Activated CD4-positive, alpha-beta T cell treated with anti-CD3 and anti-CD28 coated beads for 48 hours (primary cell): ENCODE results near the gene CACNA1F.

Experiments used
- DNase-seq: peaks from one replicate; pipeline ENCODE4 v3.0.0-alpha.2; 2020

The CACNA1F gene

GRCh38 chrX:49172280-49172780 is 60.8 kb downstream of the CACNA1F start:
- peak; percentile 80 for DNase-seq

GRCh38 chrX:49171752-49172279 is 61.3 kb downstream of the CACNA1F start, which contains the start of gene PLP2:
Gene PLP2 (plus strand): TSS chrX:49171898. CDS start chrX:49172001, 103 bp downstream.
- peak; percentile 82 for DNase-seq

- no peak for DNase-seq
Observed at GRCh38 chrX:49167740-49168108, 65.4 kb downstream of the CACNA1F start.

DNA sequence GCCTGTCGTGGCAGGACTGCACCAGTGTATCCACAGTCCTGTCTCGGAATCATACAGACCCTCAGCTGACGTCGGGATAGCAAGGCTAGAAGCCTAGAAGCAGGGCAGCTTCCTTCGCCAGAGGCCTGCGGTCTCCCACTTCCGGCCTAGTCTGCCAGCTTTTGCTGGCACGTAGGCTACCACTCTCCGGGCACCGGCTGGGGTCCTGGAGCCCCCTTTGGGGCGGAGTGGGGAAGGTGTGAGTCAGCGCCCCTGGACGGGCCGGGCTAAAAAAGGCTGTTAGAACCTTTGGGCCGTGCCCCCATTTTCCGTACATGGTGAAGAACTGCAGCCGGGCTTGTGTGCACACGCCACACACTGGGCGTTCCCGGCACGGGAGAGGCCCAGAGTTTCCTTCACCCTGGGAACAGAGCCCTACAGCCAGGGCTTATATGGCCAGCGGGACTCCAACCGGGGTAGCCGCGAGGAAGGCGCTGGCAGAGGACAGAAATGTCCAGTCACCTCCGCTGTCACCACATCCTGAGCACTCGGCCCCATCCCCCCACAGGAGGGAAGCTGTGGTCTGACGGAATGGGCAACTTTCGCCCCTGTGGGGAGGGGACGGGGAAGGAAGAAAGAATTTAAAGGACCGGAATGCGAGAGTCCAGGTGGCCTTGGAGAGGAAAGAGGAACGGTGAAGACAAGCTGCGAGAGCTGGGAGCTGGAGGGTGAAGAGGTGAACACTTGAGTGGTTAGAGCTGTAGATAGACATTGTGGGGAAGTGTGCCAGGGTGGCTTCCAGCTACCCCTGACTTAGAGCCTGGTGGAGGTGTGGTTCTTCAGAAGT is 66.0 kb downstream of the CACNA1F start:
- peak; percentile 75 for DNase-seq

GRCh38 chrX:49165901-49166881 is 66.9 kb downstream of the CACNA1F start:
- DNase-seq = peak; percentile 84

DNA sequence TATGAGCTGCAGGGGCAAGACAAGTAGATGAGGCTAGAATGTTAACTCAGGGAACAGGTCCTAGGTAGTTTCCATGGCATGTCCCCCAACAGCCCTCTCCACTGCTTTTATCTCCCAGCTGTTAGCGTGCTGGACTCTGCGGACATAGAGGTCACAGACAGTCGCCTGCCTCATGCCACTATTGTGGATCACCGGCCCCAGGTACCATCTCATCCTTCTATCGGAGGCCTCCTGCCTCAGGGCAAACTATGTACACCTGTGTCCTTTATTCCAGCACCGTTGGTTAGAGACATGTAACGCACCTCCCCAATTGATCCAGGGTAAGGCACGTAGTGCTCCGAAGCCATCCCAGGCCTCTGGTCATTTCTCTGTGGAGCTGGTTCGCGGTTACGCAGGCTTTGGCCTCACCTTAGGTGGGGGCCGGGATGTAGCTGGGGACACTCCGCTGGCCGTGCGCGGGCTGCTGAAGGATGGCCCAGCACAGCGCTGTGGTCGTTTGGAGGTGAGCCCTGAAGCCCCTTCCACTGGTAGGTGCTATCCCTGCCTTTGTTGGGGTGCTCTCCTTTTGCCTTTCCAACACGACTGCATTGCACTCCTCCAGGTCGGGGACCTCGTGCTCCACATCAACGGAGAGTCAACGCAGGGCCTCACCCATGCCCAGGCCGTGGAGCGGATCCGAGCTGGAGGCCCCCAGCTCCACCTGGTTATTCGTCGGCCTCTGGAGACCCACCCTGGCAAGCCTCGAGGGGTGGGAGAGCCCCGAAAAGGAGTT is 68.4 kb downstream of the CACNA1F start:
- no peak for DNase-seq

DNA sequence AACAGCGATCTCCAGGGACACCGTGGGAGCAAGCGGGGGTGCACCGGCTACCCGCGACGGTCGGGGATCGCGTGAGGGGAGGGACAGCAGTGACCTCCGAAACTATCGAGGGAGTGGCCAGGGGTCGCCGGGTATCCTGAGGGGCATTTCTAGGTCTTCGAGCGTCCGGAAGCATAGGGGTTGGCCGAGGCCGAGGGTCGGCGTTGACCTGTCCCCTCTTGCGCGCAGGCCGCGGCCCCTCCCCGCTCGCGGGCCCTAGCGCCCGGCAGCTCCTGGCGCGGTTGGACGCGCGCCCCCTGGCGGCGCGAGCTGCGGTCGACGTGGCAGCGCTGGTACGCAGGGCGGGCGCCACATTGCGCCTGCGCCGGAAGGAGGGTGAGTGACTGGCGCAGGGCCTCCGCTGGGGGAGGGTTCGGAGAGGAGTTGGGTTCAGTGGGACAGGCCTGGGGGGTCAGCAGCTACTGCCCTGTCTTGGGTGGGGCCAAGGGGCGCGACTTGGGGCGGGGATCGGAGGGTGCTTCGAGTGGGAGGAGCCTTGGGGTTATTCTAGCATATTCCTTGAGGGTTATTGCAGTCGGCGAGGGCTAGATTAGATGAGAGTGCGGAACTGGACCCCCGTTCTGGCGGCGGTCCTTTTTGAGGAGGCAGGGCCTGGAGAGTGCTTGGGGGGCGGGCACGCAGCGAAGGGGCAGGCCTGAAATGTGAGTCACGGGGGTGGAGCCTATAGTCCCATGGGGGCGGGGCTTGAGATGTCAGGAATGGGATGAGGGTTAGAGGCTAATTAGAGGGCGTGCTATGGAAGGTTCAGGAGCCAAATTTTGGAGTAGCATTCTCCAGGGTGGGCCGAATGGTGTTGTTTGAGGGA is 69.4 kb downstream of the CACNA1F start:
- peak; percentile 84 for DNase-seq

GRCh38 chrX:49162620-49163019 is 70.5 kb downstream of the CACNA1F start, which contains the start of gene MAGIX:
Gene MAGIX (plus strand): TSS chrX:49162758. CDS start chrX:49162890, 132 bp downstream.
- no peak for DNase-seq

DNA sequence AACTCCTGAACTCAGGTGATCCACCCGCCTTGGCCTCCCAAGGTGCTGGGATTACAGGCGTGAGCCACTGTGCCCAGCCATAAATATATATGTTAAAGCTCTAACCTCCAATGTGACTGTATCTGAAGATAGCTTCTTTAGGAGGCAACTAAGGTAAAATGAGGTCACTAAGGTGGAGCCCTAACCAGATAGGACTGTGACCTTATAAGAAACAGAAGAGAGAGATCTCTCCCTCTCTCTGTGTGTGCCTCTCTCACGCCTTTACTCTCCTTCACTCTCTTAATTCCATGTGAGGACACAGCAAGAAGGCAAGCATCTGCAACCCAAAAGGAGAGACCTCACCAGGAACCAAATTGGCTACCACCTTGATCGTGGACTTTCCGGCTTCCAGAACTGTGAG is 71.5 kb downstream of the CACNA1F start:
- DNase-seq = no peak

GRCh38 chrX:49160908-49161307 is 72.2 kb downstream of the CACNA1F start:
- no peak for DNase-seq

DNA sequence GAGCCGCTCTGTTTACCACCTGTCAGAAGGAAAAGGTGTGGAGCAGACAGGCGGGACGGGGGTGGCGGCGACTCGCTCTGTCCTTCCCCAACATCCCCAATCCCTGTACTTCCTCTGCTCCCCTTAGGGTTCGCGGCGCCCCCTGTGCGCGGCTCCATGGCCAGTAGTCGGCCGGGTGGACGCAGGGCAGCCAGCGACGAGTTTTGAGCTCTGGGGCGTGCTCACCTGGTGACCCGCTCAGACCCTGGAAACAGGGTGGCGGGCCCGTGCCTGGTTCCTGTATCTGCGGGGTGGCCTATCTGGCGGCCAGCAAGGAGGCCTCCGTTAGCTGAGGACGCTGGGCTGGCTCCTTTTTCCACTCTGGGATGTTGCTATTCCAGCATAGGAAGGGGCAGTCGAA is 75.9 kb downstream of the CACNA1F start:
- no peak for DNase-seq

DNA sequence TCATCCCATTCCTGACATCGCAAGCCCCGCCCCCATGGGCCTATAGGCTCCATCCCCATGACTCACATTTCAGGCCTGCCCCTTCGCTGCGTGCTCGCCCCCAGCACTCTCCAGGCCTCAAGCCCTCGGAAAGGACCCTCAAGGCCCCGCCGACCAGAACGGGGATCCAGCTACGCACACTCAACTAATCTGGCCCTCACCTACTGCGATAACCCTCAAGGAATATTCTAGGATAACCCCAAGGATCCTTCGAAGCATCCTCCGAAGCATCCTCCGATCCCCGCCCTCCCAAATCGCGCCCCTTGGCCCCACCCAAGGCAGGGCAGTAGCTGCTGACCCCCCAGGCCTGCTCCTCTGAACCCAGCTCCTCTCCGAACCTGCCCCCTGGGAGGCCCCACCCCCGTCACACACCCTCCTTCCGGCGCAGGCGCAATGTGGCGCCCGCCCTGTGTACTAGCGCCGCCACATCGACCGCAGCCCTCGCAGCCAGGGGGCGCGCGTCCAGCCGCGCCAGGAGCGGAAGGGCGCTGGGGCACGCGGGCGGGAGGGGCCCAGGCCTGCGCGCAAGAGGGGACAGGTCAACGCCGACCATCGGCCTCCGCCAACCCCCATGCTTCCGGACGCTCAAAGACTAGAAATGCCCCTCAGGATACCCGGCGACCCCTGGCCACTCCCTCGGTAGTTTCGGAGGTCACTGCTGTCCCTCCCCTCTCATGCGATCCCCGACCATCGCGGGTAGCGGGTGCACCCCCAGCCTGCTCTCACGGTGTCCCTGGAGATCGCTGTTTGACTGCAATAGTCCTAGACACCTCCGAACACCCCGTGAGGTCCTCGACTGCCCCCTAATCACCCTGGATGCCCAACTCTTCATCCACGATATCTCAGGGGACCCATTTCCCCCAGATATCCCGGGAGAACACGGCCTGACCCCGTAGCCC is 77.0 kb downstream of the CACNA1F start:
- peak; percentile 87 for DNase-seq

DNA sequence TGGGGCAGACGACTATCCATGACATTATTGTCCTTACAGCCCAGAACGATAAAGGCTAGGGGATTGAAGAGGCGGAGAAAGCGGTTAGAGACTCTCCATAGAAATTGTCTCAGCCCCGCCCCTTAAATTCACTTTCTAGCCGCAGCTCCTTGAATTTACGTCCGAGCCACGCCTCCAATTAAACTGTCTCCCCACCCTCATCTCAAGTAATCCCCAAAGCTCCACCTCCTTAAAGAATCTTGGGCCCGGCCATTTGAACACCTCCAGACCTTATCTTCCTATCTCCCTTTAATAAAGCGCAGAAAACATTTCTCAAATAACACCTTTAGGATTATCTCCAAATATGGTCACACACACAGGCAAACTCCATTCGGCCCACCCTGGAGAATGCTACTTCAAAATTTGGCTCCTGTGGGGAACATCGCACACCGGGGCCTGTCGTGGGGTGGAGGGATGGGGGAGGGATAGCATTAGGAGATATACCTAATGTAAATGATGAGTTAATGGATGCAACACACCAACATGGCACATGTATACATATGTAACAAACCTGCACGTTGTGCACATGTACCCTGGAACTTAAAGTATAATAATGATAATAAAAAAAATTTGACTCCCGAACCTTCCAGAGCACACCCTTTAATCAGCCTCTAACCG is 77.8 kb downstream of the CACNA1F start:
- peak; percentile 57 for DNase-seq
